ENCODE data around the gene PAQR5. TPM values are rescaled to one million over a fixed set of nuclear protein-coding genes. Genes with fewer than 3 reads are reported as not detected.
"Not testable (repeated sequence)": the region's sequence is repeated elsewhere in the genome, so short reads cannot be mapped to it uniquely, and the experiment has no call there.

Gene PAQR5
- total RNA-seq, 1 donor from 2014 or later: 0.50 TPM

GRCh38 chr15:69414701-69415167 is 116.0 kb downstream of the PAQR5 start:
- DNase-seq (ENCODE audit: low spot score) (no peak), ATAC-seq (peak; percentile 33)

DNA sequence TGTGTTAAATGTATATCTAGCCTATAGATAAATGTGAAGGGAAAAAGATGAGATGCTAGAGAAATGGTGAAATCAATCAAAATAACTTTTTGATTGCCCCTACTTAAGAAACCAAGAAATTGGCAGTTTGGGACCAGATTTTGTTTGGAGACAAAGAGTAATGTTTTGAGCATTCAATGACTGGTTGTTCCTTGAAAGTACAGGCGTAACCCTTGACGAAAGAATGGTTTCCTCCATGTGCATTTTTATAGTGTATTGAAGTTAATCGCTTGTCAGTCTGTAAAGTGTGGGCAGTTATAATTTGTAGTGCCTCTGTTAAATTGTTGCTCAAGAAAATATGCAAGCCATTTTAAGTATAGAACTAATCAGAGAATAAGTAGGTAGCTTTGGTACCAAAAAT is 116.7 kb downstream of the PAQR5 start:
- ATAC-seq: no peak
- DNase-seq (ENCODE audit: low spot score): no peak

DNA sequence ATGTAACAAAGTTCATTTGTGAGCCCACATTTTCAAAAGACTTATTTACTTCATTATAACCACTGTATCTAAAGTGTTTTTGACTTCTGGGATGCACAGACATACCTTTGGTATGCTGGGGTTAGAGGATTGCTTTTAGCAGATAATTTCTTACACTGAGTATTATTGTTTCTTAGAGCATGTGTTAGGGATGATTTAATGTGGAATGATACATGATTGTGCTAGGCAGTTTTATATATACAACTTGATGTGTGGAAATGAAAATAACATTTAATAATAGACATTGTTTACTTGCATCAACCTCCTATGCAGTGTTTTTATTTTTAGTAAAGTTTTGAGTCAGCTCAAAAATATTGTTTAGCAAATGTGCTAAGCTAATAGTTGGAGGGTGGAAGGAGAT is 118.9 kb downstream of the PAQR5 start:
- DNase-seq (ENCODE audit: low spot score) (no peak), ATAC-seq (no peak)

- DNase-seq (ENCODE audit: low spot score): no peak
- no peak for ATAC-seq
Measured at GRCh38 chr15:69421498-69421897, 122.8 kb downstream of the PAQR5 start.

- ATAC-seq (no peak), DNase-seq (ENCODE audit: low spot score) (no peak)
Measured at GRCh38 chr15:69422336-69422895, 123.7 kb downstream of the PAQR5 start.

DNA sequence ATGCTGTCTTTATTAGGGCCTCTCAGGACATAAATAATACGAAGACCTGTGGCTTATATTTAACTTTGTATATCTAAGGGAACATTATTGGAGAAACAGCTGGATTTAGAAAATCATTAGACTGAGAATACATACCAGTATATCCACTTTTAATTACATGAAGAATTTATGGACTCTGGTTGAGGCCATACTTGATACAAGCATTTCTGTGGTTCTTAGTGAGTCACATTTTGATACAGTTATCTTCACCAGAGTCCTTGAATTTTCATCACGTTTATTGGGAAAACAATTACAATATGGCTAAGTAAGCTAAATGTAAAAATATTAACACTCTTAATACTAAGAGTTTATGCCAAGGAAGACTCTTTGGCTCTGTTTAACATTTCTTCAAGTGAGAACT is 125.3 kb downstream of the PAQR5 start:
- DNase-seq (ENCODE audit: low spot score) (no peak), ATAC-seq (no peak)

DNA sequence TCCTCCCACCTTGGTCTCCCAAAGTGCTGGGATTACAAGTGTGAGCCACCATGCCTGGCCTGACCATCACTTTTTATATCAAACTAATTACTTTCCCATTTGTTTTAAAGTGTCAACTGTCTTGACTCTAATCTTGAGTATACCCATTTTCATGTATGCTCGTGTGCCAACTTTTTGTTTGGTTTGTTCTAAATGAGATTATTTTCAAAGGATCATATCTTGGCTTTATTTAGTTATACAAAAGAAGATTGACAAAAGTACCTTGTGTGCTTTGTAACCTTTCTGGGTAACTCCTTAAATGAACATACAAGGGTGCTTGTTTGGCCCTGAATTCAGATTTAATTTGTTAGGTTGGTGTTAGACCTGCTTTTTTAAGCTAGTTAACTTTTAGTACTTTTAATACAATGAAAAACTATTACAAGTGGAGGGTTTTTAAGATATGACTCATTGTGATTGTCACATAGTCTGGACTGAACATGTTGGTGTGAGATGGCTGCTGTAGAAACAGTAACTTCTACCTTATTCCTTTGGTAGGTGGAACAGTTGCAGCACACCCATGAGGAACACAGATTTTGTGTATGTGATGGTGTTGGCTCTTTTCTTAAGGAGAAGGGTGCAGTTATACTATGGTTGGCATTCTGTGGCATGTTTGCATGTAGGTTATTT is 126.2 kb downstream of the PAQR5 start:
- ATAC-seq: no peak

GRCh38 chr15:69433831-69434230 is 135.1 kb downstream of the PAQR5 start:
- no peak for ATAC-seq

More for the DNA sequence above, 126.2 kb downstream of the PAQR5 start:
- no peak for DNase-seq (ENCODE audit: low spot score)

DNA sequence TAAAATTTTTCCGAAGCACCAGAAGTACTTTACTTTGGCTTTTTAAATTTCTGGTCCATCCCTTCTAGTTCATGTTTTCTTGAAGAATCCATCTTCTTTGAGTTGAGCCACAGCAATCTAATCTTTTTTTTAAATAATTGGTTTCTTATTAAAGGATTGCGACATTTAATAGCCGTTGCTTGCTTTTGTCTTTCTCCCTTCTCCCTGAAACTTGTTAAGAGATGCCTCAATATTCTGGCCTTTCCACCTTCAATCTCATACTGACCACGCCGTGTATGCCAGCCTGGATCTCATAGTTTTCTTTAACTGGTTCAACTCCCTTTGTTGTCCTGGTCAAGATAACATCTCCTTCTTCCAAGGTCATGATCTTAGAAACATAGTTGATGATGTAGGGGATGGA is 135.5 kb downstream of the PAQR5 start:
- no peak for ATAC-seq
- no peak for DNase-seq (ENCODE audit: low spot score)

More at GRCh38 chr15:69433831-69434230, 135.1 kb downstream of the PAQR5 start:
- DNase-seq (ENCODE audit: low spot score): no peak

DNA sequence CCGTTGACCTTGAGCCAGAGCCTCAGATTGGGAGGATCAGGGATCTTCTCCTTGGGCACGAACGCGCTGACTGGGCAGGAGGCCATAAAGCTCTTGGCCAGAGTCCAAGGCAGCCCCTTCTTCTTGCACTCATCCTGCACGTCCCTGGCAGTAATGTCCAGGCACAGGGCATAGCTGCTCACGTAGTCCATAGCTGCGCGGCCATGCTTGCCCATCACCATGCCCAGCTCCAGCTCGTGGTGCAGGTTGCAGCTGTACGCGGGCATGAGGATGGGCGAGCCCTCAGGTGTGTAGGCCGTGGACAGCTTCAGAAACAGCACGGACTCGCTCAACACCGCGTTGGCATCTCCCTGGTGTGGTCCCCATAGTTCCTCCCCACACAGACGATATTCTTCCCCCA is 136.0 kb downstream of the PAQR5 start:
- no peak for DNase-seq (ENCODE audit: low spot score)
- no peak for ATAC-seq

- DNase-seq (ENCODE audit: low spot score) (no peak), ATAC-seq (no peak)
Measured at GRCh38 chr15:69435985-69436384, 137.3 kb downstream of the PAQR5 start.

DNA sequence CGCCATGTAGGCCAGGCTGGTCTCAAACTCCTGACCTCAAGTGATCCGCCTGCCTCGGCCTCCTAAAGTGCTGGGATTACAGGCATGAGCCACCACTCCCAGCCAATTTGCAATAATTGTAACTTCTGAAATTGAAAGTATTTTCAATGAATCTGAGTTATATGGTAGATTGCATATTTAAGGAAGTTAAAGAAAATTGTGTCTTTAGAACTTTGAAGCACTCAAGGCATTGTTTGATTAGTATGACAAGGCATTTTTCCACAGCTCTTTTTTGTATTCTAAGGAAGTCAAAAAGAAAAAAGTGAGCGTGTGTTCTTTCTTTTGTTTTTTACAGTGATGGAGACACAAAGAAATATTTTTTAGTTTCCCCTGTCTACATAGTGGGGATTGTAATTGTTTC is 138.2 kb downstream of the PAQR5 start:
- ATAC-seq (no peak), DNase-seq (ENCODE audit: low spot score) (no peak)

- ATAC-seq (no peak), DNase-seq (ENCODE audit: low spot score) (no peak)
Measured at GRCh38 chr15:69439623-69440022, 140.9 kb downstream of the PAQR5 start.

GRCh38 chr15:69443032-69443611 is 144.4 kb downstream of the PAQR5 start:
- no peak for DNase-seq (ENCODE audit: low spot score)
- ATAC-seq: no peak

DNA sequence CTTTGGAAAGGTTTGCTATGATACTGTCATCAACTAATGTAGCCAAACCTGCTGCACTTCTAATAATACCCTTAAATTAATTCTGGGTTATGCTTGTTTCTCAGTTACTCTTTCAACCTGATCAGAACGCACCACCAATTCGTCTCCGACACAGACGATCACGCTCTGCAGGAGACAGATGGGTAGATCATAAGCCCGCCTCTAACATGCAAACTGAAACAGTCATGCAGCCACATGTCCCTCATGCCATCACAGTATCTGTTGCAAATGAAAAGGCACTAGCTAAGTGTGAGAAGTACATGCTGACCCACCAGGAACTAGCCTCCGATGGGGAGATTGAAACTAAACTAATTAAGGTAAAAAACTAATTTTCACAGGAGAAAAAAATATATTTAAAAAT is 146.0 kb downstream of the PAQR5 start:
- no peak for ATAC-seq
- no peak for DNase-seq (ENCODE audit: low spot score)

- ATAC-seq (no peak), DNase-seq (ENCODE audit: low spot score) (no peak)
Measured at GRCh38 chr15:69446953-69447352, 148.2 kb downstream of the PAQR5 start.

DNA sequence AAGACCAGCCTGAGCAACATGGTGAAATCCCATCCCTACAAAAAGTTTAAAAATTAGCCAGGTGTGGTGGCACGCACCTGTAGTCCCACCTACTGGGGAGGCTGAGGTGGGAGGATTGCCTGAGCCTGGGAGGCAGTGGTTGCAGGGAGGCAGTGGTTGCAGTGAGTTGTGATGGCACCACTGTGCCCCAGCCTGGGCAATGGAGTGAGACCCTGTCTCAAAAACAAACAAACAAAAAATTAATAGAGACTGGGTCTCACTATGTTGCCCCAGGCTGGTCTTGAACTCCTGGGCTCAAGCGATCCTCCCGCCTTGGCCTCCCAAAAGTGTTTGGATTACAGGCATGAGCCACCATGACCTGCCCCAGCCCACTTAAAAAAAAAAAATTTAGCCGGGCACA is 151.5 kb downstream of the PAQR5 start:
- ATAC-seq; DNase-seq (ENCODE audit: low spot score): not testable (repeated sequence)

DNA sequence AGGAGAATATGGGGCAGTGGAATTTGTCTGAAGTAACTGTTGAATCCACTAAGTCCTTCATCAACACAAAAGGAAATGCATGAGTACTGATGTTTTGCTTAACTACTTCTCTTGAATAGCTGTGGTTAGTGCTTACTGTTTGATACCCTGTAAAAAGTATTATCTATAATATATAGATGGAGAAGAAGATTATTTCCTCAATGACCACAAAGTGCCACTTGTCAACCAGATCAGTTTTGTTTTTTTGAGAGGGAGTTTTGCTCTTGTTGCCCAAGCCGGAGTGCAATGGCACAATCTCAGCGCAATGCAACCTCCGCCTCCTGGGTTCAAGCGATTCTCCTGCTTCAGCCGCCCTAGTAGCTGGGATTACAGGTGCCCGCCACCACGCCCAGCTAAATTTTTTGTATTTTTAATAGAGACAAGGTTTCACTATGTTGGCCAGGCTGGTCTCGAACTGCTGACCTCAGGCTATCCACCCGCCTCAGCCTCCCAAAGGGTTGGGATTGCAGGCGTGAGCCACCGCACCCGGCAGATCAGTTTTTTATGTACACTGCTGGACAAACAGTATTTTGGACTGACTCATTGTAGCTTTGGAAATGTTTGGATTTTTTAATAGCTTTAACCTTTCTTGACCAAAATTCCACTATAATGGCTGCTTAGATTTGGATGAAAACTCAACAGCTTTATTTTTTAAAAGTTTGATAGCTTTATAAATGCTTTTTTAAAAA is 152.4 kb downstream of the PAQR5 start:
- no peak for DNase-seq (ENCODE audit: low spot score)
- no peak for ATAC-seq

- DNase-seq (ENCODE audit: low spot score) (no peak), ATAC-seq (peak; percentile 64)
Measured at GRCh38 chr15:69451951-69452691, 153.4 kb downstream of the PAQR5 start.

- ATAC-seq (peak; percentile 90), DNase-seq (ENCODE audit: low spot score) (peak; percentile 97)
Measured at GRCh38 chr15:69452692-69453521, 154.2 kb downstream of the PAQR5 start, which contains the start of gene RPLP1. Gene RPLP1, plus strand, starts transcription at chr15:69452818. Its CDS starts 131 bp downstream, at chr15:69452949.
